Loucy (cell line): ENCODE measurements around the gene SCN11A.

Experiments
- CTCF ChIP-seq: fragments of 200-600 bp; sonication (generic); conservative IDR thresholded peaks from 2 replicates; pipeline ENCODE4 v1.5.1; 2014; ENCODE audit warnings: mild to moderate bottlenecking, antibody characterized with exemption, low read length
- EZH2phosphoT487 ChIP-seq: fragments of 200-600 bp; IDR thresholded peaks from 2 replicates; pipeline ENCODE4 v1.6.1; 2018; ENCODE audit warnings: antibody characterized with exemption, mild to moderate bottlenecking, moderate library complexity, borderline replicate concordance

- TF ChIP-seq CTCF (no peak), EZH2phosphoT487 (no peak)
Observed at GRCh38 chr3:39029556-39029955, 22.2 kb downstream of the SCN11A start.
